Glutamatergic neuron (in vitro differentiated cells): ENCODE measurements around the gene KIR3DL1. TPM values are rescaled to one million over a fixed set of nuclear protein-coding genes. Genes with fewer than 3 reads are reported as not detected.

Experiments used
- DNase-seq: peaks from one replicate; pipeline ENCODE4 v3.0.0; 2022
- H3K27ac Mint-ChIP-seq: one replicate; pipeline ENCODE4 v1.8.0; 2020; ENCODE audit warnings: mild to moderate bottlenecking, mixed read lengths, inconsistent platforms; ENCODE audit not compliant: unreplicated experiment
- H3K27me3 Mint-ChIP-seq: one replicate; pipeline ENCODE4 v1.8.0; 2020; ENCODE audit warnings: mild to moderate bottlenecking, moderate library complexity, mixed read lengths, inconsistent platforms; ENCODE audit not compliant: unreplicated experiment
- H3K36me3 Mint-ChIP-seq: one replicate; pipeline ENCODE4 v1.8.0; 2020; ENCODE audit warnings: mild to moderate bottlenecking, mixed read lengths, inconsistent platforms; ENCODE audit not compliant: unreplicated experiment
- H3K4me1 Mint-ChIP-seq: one replicate; pipeline ENCODE4 v1.8.0; 2020; ENCODE audit warnings: mild to moderate bottlenecking, low read depth, mixed read lengths, inconsistent platforms; ENCODE audit not compliant: unreplicated experiment
- H3K4me3 Mint-ChIP-seq: one replicate; pipeline ENCODE4 v1.8.0; 2020; ENCODE audit warnings: mild to moderate bottlenecking, mixed read lengths, inconsistent platforms; ENCODE audit not compliant: unreplicated experiment
- H3K9me3 Mint-ChIP-seq: one replicate; pipeline ENCODE4 v1.8.0; 2020; ENCODE audit warnings: mild to moderate bottlenecking, moderate library complexity, mixed read lengths, inconsistent platforms; ENCODE audit not compliant: unreplicated experiment
- total RNA-seq: library from RNA; stranded (reverse); fragmentation: NEBNext Ultra II Directional; extraction: Animal tissue kit (Norgen Biotek cat#: 25700); gene quantifications from one replicate; pipeline ENCODE4 v1.2.1, GENCODE V29; 2021; ENCODE audit not compliant: unreplicated experiment
- TF ChIP-seq, protein P1 (sequence below): fragments of 200-600 bp; sonication (generic); IDR thresholded peaks from one replicate; pipeline ENCODE4 v1.5.0; 2021; ENCODE audit not compliant: partially characterized antibody, unreplicated experiment

Gene KIR3DL1
- total RNA-seq, 1 donor from 2014 or later: not detected

DNA sequence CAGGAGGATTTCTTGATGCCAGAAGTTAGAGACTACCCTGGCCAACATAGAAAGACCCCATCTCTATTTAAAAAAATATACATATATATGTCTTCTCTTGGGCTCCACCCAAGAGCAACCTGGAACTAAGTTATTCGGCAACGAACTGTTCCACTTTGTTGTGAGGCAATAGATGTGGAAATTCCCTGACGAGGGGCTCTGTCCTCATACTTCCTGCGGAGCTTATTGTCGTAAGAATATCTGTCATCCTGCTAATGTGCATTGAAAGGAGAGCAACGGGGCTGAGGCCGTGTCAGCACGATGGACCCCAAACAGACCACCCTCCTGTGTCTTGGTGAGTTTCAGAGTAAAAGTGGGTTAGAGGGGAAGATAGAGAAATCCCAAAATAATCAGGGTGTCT is 57.7 kb downstream of the KIR3DL1 start, which contains the start of gene FCAR:
Gene FCAR (plus strand): TSS at position 246 of the 400 bp plus-strand sequence. CDS start 55 bp downstream, at position 301.
- Mint-ChIP-seq H3K27ac (no peak within 1 kb of the TSS), H3K4me3 (no peak within 1 kb of the TSS)
- TF ChIP-seq, protein P1, sequence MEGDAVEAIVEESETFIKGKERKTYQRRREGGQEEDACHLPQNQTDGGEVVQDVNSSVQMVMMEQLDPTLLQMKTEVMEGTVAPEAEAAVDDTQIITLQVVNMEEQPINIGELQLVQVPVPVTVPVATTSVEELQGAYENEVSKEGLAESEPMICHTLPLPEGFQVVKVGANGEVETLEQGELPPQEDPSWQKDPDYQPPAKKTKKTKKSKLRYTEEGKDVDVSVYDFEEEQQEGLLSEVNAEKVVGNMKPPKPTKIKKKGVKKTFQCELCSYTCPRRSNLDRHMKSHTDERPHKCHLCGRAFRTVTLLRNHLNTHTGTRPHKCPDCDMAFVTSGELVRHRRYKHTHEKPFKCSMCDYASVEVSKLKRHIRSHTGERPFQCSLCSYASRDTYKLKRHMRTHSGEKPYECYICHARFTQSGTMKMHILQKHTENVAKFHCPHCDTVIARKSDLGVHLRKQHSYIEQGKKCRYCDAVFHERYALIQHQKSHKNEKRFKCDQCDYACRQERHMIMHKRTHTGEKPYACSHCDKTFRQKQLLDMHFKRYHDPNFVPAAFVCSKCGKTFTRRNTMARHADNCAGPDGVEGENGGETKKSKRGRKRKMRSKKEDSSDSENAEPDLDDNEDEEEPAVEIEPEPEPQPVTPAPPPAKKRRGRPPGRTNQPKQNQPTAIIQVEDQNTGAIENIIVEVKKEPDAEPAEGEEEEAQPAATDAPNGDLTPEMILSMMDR: no peak

DNA sequence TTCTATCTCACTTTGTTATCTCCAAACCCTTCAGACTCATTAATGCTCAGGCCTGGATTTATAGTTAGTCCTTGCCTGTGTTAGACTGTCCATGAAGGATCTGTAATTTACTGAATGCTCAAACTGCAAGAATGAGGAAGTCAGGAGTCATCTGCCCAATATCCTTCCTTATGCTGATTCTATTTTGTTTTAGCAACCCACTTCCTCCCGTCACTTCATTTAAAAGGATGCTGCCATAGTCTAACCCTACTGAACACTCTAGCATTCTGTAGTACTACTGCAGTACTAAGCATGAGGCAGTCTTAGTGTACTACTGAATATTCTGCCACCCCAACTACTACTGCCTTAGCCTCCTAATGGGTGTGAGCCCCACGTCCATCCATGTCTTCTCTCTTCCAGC is 59.2 kb downstream of the KIR3DL1 start:
- no peaks in the 10 kb centered on the region for H3K4me1 Mint-ChIP-seq
- TF ChIP-seq, protein P1: no peak
- DNase-seq: no peak
- H3K9me3 Mint-ChIP-seq: no peaks in the 10 kb centered on the region
- no peaks in the 10 kb centered on the region for H3K27me3 Mint-ChIP-seq
- H3K4me3 Mint-ChIP-seq: no peak overlapping the region
- no peak overlapping the region for H3K27ac Mint-ChIP-seq
- H3K36me3 Mint-ChIP-seq: no peaks in the 10 kb centered on the region

More for the DNA sequence above, 57.7 kb downstream of the KIR3DL1 start, which contains the start of gene FCAR:
- no peaks in the 10 kb centered on the region for H3K4me1 Mint-ChIP-seq
- H3K27me3 Mint-ChIP-seq: no peaks in the 10 kb centered on the region
- DNase-seq: no peak
- no peaks in the 10 kb centered on the region for H3K36me3 Mint-ChIP-seq
- H3K9me3 Mint-ChIP-seq: no peaks in the 10 kb centered on the region

DNA sequence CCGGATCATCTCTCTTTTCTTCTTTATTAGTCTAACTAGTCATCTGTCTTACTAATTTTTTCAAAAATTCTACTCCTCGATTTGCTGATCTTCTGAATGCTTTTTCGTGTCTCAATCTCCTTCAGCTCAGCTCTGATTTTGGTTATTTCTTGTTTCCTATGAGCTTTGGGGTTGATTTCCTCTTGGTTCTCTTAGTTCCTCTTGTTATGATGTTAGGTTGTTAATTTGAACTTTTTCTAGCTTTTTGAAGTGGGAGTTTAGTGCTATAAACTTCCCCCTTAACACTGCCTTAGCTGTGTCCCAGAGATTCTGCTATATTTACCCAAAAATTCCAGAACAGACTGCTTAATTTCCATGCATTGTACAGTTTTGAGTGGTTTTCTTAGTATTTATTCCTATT is 61.2 kb downstream of the KIR3DL1 start:
- H3K4me1 Mint-ChIP-seq: no peaks in the 10 kb centered on the region
- H3K9me3 Mint-ChIP-seq: no peaks in the 10 kb centered on the region
- peaks cover under 1% of the 10 kb centered on the region for H3K27me3 Mint-ChIP-seq
- no peak overlapping the region for H3K4me3 Mint-ChIP-seq
- no peaks in the 10 kb centered on the region for H3K36me3 Mint-ChIP-seq
- no peak overlapping the region for H3K27ac Mint-ChIP-seq
- DNase-seq: no peak
- TF ChIP-seq, protein P1: no peak

Other genes with a start within 250 kb of the KIR3DL1 start
- not detected for gene LILRA2, start 242.7 kb upstream of the KIR3DL1 start, total RNA-seq
- gene LILRA1, start 222.8 kb upstream of the KIR3DL1 start, total RNA-seq: not detected
- 0.22 TPM for gene LILRB1, start 186.0 kb upstream of the KIR3DL1 start, total RNA-seq
- 0.44 TPM for gene LILRB4, start 153.5 kb upstream of the KIR3DL1 start, total RNA-seq
- gene KIR3DL3, start 92.0 kb upstream of the KIR3DL1 start, total RNA-seq: not detected
- gene KIR2DL3, start 78.0 kb upstream of the KIR3DL1 start, total RNA-seq: not detected
- not detected for gene KIR2DL1, start 46.7 kb upstream of the KIR3DL1 start, total RNA-seq
- not detected for gene KIR2DL4, start 12.9 kb upstream of the KIR3DL1 start, total RNA-seq
- gene KIR2DS4, start 16.2 kb downstream of the KIR3DL1 start, total RNA-seq: not detected
- gene KIR3DL2, start 34.0 kb downstream of the KIR3DL1 start, total RNA-seq: not detected
- not detected for gene FCAR, start 57.8 kb downstream of the KIR3DL1 start, total RNA-seq
- gene NCR1, start 89.7 kb downstream of the KIR3DL1 start, total RNA-seq: not detected
- not detected for gene NLRP7, start 131.1 kb downstream of the KIR3DL1 start, total RNA-seq
- 34.2 TPM for gene NLRP2, start 149.9 kb downstream of the KIR3DL1 start, total RNA-seq
- 0.42 TPM for gene GP6, start 221.8 kb downstream of the KIR3DL1 start, total RNA-seq
- gene RDH13, start 246.7 kb downstream of the KIR3DL1 start, total RNA-seq: 17.9 TPM